Astrocyte of the spinal cord (primary cell): ENCODE data around the gene ANKMY1.

Source experiments
- DNase-seq: peaks from one replicate; pipeline ENCODE4 v3.0.0; 2011; ENCODE audit warnings: low read depth, low spot score
- H3K4me3 ChIP-seq: 2 replicates; pipeline ENCODE4 v1.5.1; 2011; ENCODE audit warnings: low read depth, mild to moderate bottlenecking, low read length, moderate library complexity
- CTCF ChIP-seq: IDR thresholded peaks from 2 replicates; pipeline ENCODE4 v1.5.1; 2012; ENCODE audit warnings: low read depth, mild to moderate bottlenecking, low read length, inconsistent platforms
- in situ Hi-C: cut with HindIII; loops from 2 replicates; pipeline ENCODE4 v1.10.0; 2017; ENCODE audit warnings: low sequenced_read_pairs

ANKMY1 gene

GRCh38 chr2:240473211-240473610, 84.6 kb downstream of the ANKMY1 start:
- in situ Hi-C loops = no loop called here
- H3K4me3 ChIP-seq = no peak overlapping the region
- no peak for DNase-seq
- no peak for TF ChIP-seq CTCF

GRCh38 chr2:240472078-240472790, 85.6 kb downstream of the ANKMY1 start:
- no peak for DNase-seq
- no peak overlapping the region for H3K4me3 ChIP-seq
- in situ Hi-C loops = no loop called here
- no peak for TF ChIP-seq CTCF

- no peak overlapping the region for H3K4me3 ChIP-seq
- in situ Hi-C loops = no loop called here
- no peak for DNase-seq
- no peak for TF ChIP-seq CTCF
Observed at GRCh38 chr2:240469740-240470139, 88.0 kb downstream of the ANKMY1 start.

- in situ Hi-C loops = no loop called here
- no peak for DNase-seq
- no peak for TF ChIP-seq CTCF
- no peak overlapping the region for H3K4me3 ChIP-seq
Observed at GRCh38 chr2:240469239-240469636, 88.5 kb downstream of the ANKMY1 start.

GRCh38 chr2:240468303-240469238, 89.2 kb downstream of the ANKMY1 start:
- in situ Hi-C loops = no loop called here
- DNase-seq = no peak
- H3K4me3 ChIP-seq = no peak overlapping the region
- TF ChIP-seq CTCF = no peak

GRCh38 chr2:240467659-240468302, 90.0 kb downstream of the ANKMY1 start:
- H3K4me3 ChIP-seq = no peak overlapping the region
- in situ Hi-C loops = no loop called here
- no peak for DNase-seq
- no peak for TF ChIP-seq CTCF
